Sigmoid colon (tissue), 3 donors: ENCODE measurements around the gene STX12.

ENCODE experiments used
- POLR2A ChIP-seq, 2 donors: fragments of 450-650 bp; IDR thresholded peaks; one replicate each; pipeline ENCODE4 v1.6.1; 2016; ENCODE audit warnings: antibody characterized with exemption in 2 of 2, mild to moderate bottlenecking in 2 of 2, moderate library complexity in 2 of 2
- TF ChIP-seq, protein P1 (sequence below), 4 experiments: fragments of 450-650 bp in 3 of 4; fragments of 200-600 bp in 1 of 4; IDR thresholded peaks; one replicate each; pipeline ENCODE4 v1.5.1; 2016 to 2019; ENCODE audit warnings: antibody characterized with exemption in 4 of 4, mild to moderate bottlenecking in 3 of 4, moderate library complexity in 2 of 4

DNA sequence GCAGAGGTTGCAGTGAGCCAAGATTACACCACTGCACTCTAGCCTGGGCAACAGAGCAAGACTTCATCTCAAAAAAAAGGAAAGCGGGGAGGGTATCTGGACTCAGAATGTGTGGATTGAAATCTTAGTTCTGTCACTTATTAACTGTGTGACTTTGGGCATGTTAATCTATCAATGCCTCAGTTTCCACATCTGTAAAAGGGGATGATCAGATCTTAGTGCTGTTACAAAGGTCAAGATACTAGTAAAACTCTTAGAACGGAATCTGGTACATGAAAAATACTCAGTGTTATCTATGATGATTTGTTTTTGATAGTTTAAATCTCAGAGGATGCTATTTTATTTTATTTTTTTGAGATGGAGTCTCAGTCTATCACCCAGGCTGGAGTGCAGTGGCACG is 36.8 kb upstream of the STX12 start:
- TF ChIP-seq, protein P1, sequence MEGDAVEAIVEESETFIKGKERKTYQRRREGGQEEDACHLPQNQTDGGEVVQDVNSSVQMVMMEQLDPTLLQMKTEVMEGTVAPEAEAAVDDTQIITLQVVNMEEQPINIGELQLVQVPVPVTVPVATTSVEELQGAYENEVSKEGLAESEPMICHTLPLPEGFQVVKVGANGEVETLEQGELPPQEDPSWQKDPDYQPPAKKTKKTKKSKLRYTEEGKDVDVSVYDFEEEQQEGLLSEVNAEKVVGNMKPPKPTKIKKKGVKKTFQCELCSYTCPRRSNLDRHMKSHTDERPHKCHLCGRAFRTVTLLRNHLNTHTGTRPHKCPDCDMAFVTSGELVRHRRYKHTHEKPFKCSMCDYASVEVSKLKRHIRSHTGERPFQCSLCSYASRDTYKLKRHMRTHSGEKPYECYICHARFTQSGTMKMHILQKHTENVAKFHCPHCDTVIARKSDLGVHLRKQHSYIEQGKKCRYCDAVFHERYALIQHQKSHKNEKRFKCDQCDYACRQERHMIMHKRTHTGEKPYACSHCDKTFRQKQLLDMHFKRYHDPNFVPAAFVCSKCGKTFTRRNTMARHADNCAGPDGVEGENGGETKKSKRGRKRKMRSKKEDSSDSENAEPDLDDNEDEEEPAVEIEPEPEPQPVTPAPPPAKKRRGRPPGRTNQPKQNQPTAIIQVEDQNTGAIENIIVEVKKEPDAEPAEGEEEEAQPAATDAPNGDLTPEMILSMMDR (IDR thresholded peaks at IDR 0.05): no peak
- TF ChIP-seq POLR2A (IDR thresholded peaks at IDR 0.05): no peak
